Limb (tissue), 2 donors: ENCODE measurements around the gene APRT.
"Not testable (repeated sequence)": the region's sequence is repeated elsewhere in the genome, so short reads cannot be mapped to it uniquely, and the experiment has no call there.

Experiments
- DNase-seq, 2 donors: peaks; one replicate each; pipeline ENCODE4 v3.0.0-alpha.2; 2016; ENCODE audit errors: extremely low spot score in 2 of 2

The APRT gene

GRCh38 chr16:88772871-88773811 is 38.6 kb downstream of the APRT start:
- peak in 1 of 2 donors; percentile 75 for DNase-seq

- not testable (repeated sequence) for DNase-seq
Observed at GRCh38 chr16:88771781-88772180, 39.9 kb downstream of the APRT start.

- DNase-seq: no peak
Observed at GRCh38 chr16:88771294-88771772, 40.4 kb downstream of the APRT start.

- DNase-seq: peak in 1 of 2 donors; percentile 64
Observed at GRCh38 chr16:88770461-88771293, 41.1 kb downstream of the APRT start.

- no peak for DNase-seq
Observed at GRCh38 chr16:88769617-88770460, 41.9 kb downstream of the APRT start.

- DNase-seq: peak in 1 of 2 donors; percentile 74
Observed at GRCh38 chr16:88768071-88768783, 43.5 kb downstream of the APRT start.

GRCh38 chr16:88767546-88768070 is 44.1 kb downstream of the APRT start:
- DNase-seq: no peak

GRCh38 chr16:88766975-88767374 is 44.8 kb downstream of the APRT start:
- no peak for DNase-seq

GRCh38 chr16:88764913-88765349 is 46.8 kb downstream of the APRT start:
- DNase-seq: no peak

- no peak for DNase-seq
Observed at GRCh38 chr16:88764080-88764479, 47.6 kb downstream of the APRT start.

- DNase-seq: no peak
Observed at GRCh38 chr16:88763502-88764053, 48.1 kb downstream of the APRT start.

- DNase-seq: no peak
Observed at GRCh38 chr16:88762941-88763340, 48.8 kb downstream of the APRT start.

GRCh38 chr16:88762258-88762870 is 49.4 kb downstream of the APRT start:
- no peak for DNase-seq

- DNase-seq: no peak
Observed at GRCh38 chr16:88761830-88762229, 49.9 kb downstream of the APRT start.

- no peak for DNase-seq
Observed at GRCh38 chr16:88761143-88761534, 50.6 kb downstream of the APRT start.

GRCh38 chr16:88760424-88761142 is 51.1 kb downstream of the APRT start:
- DNase-seq: no peak

- DNase-seq: no peak
Observed at GRCh38 chr16:88759976-88760350, 51.8 kb downstream of the APRT start.
